Astrocyte of the spinal cord (primary cell): ENCODE results near the gene STK40.
A peak's percentile ranks its signal among the peaks of the same experiment; 100 is the strongest.

Source experiments
- DNase-seq: peaks from one replicate; pipeline ENCODE4 v3.0.0; 2011; ENCODE audit warnings: low read depth, low spot score
- H3K4me3 ChIP-seq: 2 replicates; pipeline ENCODE4 v1.5.1; 2011; ENCODE audit warnings: low read depth, mild to moderate bottlenecking, low read length, moderate library complexity
- in situ Hi-C: cut with HindIII; loops from 2 replicates; pipeline ENCODE4 v1.10.0; 2017; ENCODE audit warnings: low sequenced_read_pairs
- TF ChIP-seq, protein P1 (sequence below): IDR thresholded peaks from 2 replicates; pipeline ENCODE4 v1.5.1; 2012; ENCODE audit warnings: low read depth, mild to moderate bottlenecking, low read length, inconsistent platforms

Gene STK40

DNA sequence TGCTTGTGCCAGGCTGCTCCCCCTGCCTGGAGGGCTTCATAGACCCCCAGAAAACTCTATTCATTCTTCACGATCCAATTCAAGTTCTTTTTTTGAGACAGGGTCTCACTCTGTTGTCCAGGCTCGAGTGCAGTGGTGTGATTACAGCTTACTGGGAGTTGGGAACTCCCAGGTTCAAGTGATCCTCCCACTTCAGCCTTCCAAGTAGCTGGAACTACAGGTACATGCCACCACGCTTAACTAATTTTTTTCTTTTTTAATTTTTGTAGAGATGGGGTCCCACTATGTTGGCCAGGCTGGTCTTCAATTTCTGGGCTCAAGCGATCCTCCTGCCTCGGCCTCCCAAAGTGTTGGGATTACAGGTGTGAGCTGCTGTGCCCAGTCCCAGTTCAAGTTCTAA, 4.3 kb downstream of the STK40 start:
- no peak for DNase-seq
- in situ Hi-C loops: no loop called here
- no peak overlapping the region for H3K4me3 ChIP-seq
- TF ChIP-seq, protein P1, sequence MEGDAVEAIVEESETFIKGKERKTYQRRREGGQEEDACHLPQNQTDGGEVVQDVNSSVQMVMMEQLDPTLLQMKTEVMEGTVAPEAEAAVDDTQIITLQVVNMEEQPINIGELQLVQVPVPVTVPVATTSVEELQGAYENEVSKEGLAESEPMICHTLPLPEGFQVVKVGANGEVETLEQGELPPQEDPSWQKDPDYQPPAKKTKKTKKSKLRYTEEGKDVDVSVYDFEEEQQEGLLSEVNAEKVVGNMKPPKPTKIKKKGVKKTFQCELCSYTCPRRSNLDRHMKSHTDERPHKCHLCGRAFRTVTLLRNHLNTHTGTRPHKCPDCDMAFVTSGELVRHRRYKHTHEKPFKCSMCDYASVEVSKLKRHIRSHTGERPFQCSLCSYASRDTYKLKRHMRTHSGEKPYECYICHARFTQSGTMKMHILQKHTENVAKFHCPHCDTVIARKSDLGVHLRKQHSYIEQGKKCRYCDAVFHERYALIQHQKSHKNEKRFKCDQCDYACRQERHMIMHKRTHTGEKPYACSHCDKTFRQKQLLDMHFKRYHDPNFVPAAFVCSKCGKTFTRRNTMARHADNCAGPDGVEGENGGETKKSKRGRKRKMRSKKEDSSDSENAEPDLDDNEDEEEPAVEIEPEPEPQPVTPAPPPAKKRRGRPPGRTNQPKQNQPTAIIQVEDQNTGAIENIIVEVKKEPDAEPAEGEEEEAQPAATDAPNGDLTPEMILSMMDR: no peak

GRCh38 chr1:36380782-36381181, 4.9 kb downstream of the STK40 start:
- TF ChIP-seq, protein P1: no peak
- in situ Hi-C loops: no loop called here
- no peak overlapping the region for H3K4me3 ChIP-seq
- no peak for DNase-seq

GRCh38 chr1:36380143-36380619, 5.5 kb downstream of the STK40 start:
- in situ Hi-C loops: no loop called here
- H3K4me3 ChIP-seq: no peak overlapping the region
- DNase-seq: no peak
- TF ChIP-seq, protein P1: no peak

- TF ChIP-seq, protein P1: no peak
- DNase-seq: no peak
- in situ Hi-C loops: no loop called here
Measured at GRCh38 chr1:36377791-36378492, 7.8 kb downstream of the STK40 start.

DNA sequence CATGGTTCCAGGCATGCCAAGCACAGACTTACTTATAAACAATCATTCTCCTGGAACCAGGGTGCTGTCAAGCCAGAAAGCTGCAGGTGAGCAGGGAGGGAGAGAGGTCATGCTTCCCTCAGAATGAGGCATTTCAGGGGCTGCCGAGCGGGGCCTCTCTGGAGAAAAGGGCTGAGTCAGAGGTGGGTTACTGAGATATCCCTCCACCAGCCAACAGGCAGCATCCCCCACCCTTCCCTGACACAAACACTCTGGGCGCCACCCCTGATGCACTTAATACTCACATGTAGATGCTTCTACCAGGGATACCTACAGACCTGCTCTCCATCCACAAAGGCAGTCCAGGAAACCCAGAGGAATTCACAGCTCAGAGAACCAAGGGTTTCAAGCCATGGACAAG, 13.1 kb downstream of the STK40 start:
- TF ChIP-seq, protein P1: no peak
- peak; percentile 10 for DNase-seq
- H3K4me3 ChIP-seq: no peak overlapping the region
- in situ Hi-C loops: no loop called here

More at GRCh38 chr1:36377791-36378492, 7.8 kb downstream of the STK40 start:
- no peak overlapping the region for H3K4me3 ChIP-seq

GRCh38 chr1:36369061-36369861, 16.5 kb downstream of the STK40 start:
- in situ Hi-C loops: no loop called here
- no peak overlapping the region for H3K4me3 ChIP-seq
- TF ChIP-seq, protein P1: peak; percentile 93
- DNase-seq: peak; percentile 60
